NOMO-1 treated with DMSO at 0.1 percent for 48 hours (cell line): Measurements from ENCODE around the gene FAR1.

Experiments used
- DNase-seq: peaks from one replicate; lab custom pipeline; 2025; ENCODE audit not compliant: unreplicated experiment; lab: John Stamatoyannopoulos, UW

FAR1 gene

GRCh38 chr11:13669544-13670488 is 1.3 kb downstream of the FAR1 start:
- peak; percentile 39 for DNase-seq

- peak; percentile 74 for DNase-seq
Measured at GRCh38 chr11:13672576-13673210, 4.2 kb downstream of the FAR1 start.

- DNase-seq, result peak; percentile 94
Measured at GRCh38 chr11:13674799-13675509, 6.5 kb downstream of the FAR1 start.

- DNase-seq, result no peak
Measured at GRCh38 chr11:13676576-13676975, 8.1 kb downstream of the FAR1 start.

- DNase-seq, result no peak
Measured at GRCh38 chr11:13679768-13680167, 11.3 kb downstream of the FAR1 start.

GRCh38 chr11:13680501-13681264 is 12.2 kb downstream of the FAR1 start:
- DNase-seq, result peak; percentile 65

GRCh38 chr11:13681446-13681845 is 13.0 kb downstream of the FAR1 start:
- no peak for DNase-seq

- no peak for DNase-seq
Measured at GRCh38 chr11:13682212-13682611, 13.7 kb downstream of the FAR1 start.

GRCh38 chr11:13685461-13686108 is 17.1 kb downstream of the FAR1 start:
- DNase-seq, result no peak

GRCh38 chr11:13686776-13687175 is 18.3 kb downstream of the FAR1 start:
- DNase-seq, result no peak

GRCh38 chr11:13687271-13687670 is 18.8 kb downstream of the FAR1 start:
- no peak for DNase-seq

GRCh38 chr11:13691286-13691899 is 22.9 kb downstream of the FAR1 start:
- peak; percentile 23 for DNase-seq

GRCh38 chr11:13692172-13692571 is 23.7 kb downstream of the FAR1 start:
- DNase-seq, result no peak

GRCh38 chr11:13694115-13694514 is 25.6 kb downstream of the FAR1 start:
- DNase-seq, result no peak

GRCh38 chr11:13695886-13696285 is 27.4 kb downstream of the FAR1 start:
- no peak for DNase-seq

GRCh38 chr11:13697710-13698109 is 29.2 kb downstream of the FAR1 start:
- DNase-seq, result no peak

- no peak for DNase-seq
Measured at GRCh38 chr11:13698132-13698531, 29.7 kb downstream of the FAR1 start.

GRCh38 chr11:13699041-13699440 is 30.6 kb downstream of the FAR1 start:
- DNase-seq, result no peak

GRCh38 chr11:13699870-13700269 is 31.4 kb downstream of the FAR1 start:
- no peak for DNase-seq

GRCh38 chr11:13701506-13701905 is 33.0 kb downstream of the FAR1 start:
- DNase-seq, result no peak
